Hematopoietic multipotent progenitor cell treated with erythropoietin and hydrocortisone succinate and interleukin-3 and kit ligand, for 15 days (in vitro differentiated cells): ENCODE results near the gene ILKAP.
"Not testable (repeated sequence)": the region's sequence is repeated elsewhere in the genome, so short reads cannot be mapped to it uniquely, and the experiment has no call there.

ENCODE experiments used
- DNase-seq: peaks from one replicate; pipeline ENCODE4 v3.0.0-alpha.2; 2015; ENCODE audit warnings: low spot score

The ILKAP gene

GRCh38 chr2:238202326-238203093 lies 985 bp downstream of the ILKAP start:
- DNase-seq = no peak

GRCh38 chr2:238190445-238190844 lies 13.1 kb downstream of the ILKAP start:
- DNase-seq = no peak

- DNase-seq = no peak
These were observed 15.6 kb downstream of the ILKAP start for GRCh38 chr2:238187618-238188548.

- DNase-seq = no peak
These were observed 19.7 kb downstream of the ILKAP start for GRCh38 chr2:238183821-238184220.

GRCh38 chr2:238182362-238182761 lies 21.1 kb downstream of the ILKAP start:
- no peak for DNase-seq

- DNase-seq = no peak
These were observed 22.9 kb downstream of the ILKAP start for GRCh38 chr2:238180554-238180953.

- DNase-seq = no peak
These were observed 26.9 kb downstream of the ILKAP start for GRCh38 chr2:238176613-238177012.

GRCh38 chr2:238174701-238175100 lies 28.8 kb downstream of the ILKAP start:
- no peak for DNase-seq

- DNase-seq = no peak
These were observed 29.2 kb downstream of the ILKAP start for GRCh38 chr2:238174291-238174690.

GRCh38 chr2:238173692-238174091 lies 29.8 kb downstream of the ILKAP start:
- DNase-seq = peak; percentile 31

- no peak for DNase-seq
These were observed 31.1 kb downstream of the ILKAP start for GRCh38 chr2:238172439-238172838.

- no peak for DNase-seq
These were observed 31.8 kb downstream of the ILKAP start for GRCh38 chr2:238171575-238172187.

- DNase-seq = not testable (repeated sequence)
These were observed 32.4 kb downstream of the ILKAP start for GRCh38 chr2:238171072-238171431.

GRCh38 chr2:238170386-238171071 lies 33.0 kb downstream of the ILKAP start:
- peak; percentile 74 for DNase-seq

GRCh38 chr2:238169708-238170251 lies 33.7 kb downstream of the ILKAP start:
- no peak for DNase-seq

- DNase-seq = peak; percentile 94
These were observed 34.3 kb downstream of the ILKAP start for GRCh38 chr2:238169048-238169707.

GRCh38 chr2:238168196-238169047 lies 35.1 kb downstream of the ILKAP start:
- DNase-seq = peak; percentile 95

GRCh38 chr2:238167761-238168160 lies 35.7 kb downstream of the ILKAP start:
- peak; percentile 75 for DNase-seq

- DNase-seq = no peak
These were observed 36.2 kb downstream of the ILKAP start for GRCh38 chr2:238167344-238167715.
